IgD-negative memory B cell (primary cell): Measurements from ENCODE around the gene DDIT3. TPM values are rescaled to one million over a fixed set of nuclear protein-coding genes. Genes with fewer than 3 reads are reported as not detected.

Experiments
- H3K27ac Mint-ChIP-seq, 3 donors: one replicate each; pipeline ENCODE4 v1.8.0; 2020 to 2022; ENCODE audit warnings: mild to moderate bottlenecking in 3 of 3, mixed read lengths in 3 of 3, moderate library complexity in 1 of 3
- H3K27me3 Mint-ChIP-seq: one replicate; pipeline ENCODE4 v1.8.0; 2021; ENCODE audit warnings: mixed read lengths
- H3K36me3 Mint-ChIP-seq: one replicate; pipeline ENCODE4 v1.8.0; 2020; ENCODE audit warnings: mild to moderate bottlenecking, mixed read lengths
- H3K4me1 Mint-ChIP-seq, 3 donors: one replicate each; pipeline ENCODE4 v1.8.0; 2020 to 2022; ENCODE audit warnings: mixed read lengths in 3 of 3, mild to moderate bottlenecking in 1 of 3
- H3K4me3 Mint-ChIP-seq, 4 donors: one replicate each; pipeline ENCODE4 v1.8.0; 2020 to 2022; ENCODE audit warnings: mild to moderate bottlenecking in 4 of 4, mixed read lengths in 4 of 4, moderate library complexity in 3 of 4
- H3K9me3 Mint-ChIP-seq, 3 donors: one replicate each; pipeline ENCODE4 v1.8.0; 2020 to 2021; ENCODE audit warnings: mixed read lengths in 3 of 3, mild to moderate bottlenecking in 1 of 3
- polyA plus RNA-seq: library from polyadenylated mRNA; unstranded; fragments of 300-500 nt; fragmentation: Illumina TruSeq; gene quantifications from one replicate; pipeline ENCODE4 v1.2.3, GENCODE V29; 2021

Gene DDIT3
- polyA plus RNA-seq, 1 donor from 2014 or later = 32.2 TPM

DNA sequence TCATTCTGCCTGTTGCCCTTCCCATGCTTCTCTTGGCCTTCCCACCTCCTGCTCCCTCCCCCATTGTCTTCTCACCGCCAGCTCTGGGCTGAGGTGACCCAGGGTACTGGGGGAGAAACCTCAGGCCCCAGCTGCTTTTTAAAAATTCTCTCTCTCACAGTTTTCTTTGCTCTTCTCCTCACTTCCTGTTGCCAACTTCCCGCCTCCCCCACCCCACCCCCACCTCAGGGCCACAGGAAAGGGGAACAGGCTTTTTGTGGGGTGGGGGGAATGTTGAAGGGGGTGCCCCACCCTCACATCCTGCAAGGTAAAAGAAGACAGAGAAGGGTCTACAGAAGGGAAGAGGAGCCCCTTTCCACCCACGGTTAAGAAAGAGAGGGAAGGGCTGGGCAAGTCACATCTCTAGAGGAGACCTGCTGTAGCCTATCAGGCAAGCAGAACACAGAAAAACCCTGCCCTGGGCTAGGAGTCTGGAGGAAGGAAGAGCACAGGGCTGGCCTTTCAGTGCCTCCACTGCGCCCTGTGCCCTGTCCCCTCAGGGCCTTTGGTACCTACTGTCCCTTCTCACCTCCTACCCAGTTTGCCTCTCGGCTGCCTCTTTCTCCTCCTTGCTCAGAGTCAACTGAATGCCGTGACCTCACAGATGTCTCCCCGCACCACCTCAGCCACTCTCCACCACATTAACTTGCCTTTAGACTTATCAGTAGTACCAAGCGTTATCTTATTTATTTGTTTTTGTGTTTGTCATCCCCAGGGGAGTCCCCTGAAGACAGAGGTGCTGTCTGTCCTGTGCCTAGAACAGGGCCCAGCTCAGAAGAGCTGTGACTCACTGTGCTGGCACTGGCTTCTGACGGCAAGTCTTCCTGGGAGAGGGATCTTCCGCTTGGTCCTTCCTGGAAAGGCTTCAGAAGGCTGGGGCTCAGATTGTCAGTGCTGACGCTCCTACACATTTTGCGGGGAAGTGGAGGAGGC is 42.3 kb downstream of the DDIT3 start:
- Mint-ChIP-seq H3K36me3 (peaks cover 10% of the 10 kb centered on the region), H3K27ac (peak overlapping the region; percentile 96 to 99 (median 97)), H3K4me3 (peak overlapping the region; percentile 88 to 99 (median 98)), H3K9me3 (no peaks in the 10 kb centered on the region), H3K4me1 (peaks cover 40 to 55% (median 54%) of the 10 kb centered on the region in 3 donors), H3K27me3 (no peaks in the 10 kb centered on the region)

DNA sequence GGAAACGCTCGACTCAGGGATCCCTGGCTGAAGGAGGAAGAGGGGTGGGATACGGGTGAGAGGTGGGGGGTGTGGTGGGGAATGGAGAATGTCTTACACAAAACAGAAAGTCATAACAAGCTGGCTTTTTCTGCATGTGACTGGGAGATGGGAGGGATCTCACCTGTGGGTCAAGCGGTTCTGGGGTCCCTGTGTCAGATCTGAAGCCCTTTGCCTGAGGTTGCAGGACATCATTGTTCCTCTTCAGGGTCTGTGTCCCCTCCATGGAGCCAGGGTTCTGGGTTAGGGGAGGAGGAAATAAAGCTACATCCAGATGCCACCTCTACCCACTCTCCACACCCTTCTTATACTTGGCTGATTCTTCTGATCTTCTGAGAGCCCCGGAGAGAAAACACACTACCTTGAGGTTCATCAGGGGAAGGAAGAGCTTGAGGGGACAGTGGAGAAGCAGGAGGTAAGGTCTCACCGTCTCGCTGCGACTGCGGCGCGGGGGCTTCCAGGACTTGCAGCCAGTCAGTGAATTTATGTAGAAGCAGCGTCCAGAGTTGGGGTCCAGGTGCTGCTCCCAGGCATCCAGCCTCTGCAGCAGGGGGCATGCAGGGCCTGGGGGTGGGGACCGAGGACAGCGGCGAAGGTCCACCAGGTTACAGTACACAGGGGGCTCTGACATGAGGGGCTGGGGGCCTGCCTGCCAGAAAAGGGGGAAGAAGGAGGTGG is 43.2 kb downstream of the DDIT3 start:
- Mint-ChIP-seq H3K4me3 (peak overlapping the region; percentile 88 to 99 (median 98)), H3K9me3 (no peaks in the 10 kb centered on the region)

DNA sequence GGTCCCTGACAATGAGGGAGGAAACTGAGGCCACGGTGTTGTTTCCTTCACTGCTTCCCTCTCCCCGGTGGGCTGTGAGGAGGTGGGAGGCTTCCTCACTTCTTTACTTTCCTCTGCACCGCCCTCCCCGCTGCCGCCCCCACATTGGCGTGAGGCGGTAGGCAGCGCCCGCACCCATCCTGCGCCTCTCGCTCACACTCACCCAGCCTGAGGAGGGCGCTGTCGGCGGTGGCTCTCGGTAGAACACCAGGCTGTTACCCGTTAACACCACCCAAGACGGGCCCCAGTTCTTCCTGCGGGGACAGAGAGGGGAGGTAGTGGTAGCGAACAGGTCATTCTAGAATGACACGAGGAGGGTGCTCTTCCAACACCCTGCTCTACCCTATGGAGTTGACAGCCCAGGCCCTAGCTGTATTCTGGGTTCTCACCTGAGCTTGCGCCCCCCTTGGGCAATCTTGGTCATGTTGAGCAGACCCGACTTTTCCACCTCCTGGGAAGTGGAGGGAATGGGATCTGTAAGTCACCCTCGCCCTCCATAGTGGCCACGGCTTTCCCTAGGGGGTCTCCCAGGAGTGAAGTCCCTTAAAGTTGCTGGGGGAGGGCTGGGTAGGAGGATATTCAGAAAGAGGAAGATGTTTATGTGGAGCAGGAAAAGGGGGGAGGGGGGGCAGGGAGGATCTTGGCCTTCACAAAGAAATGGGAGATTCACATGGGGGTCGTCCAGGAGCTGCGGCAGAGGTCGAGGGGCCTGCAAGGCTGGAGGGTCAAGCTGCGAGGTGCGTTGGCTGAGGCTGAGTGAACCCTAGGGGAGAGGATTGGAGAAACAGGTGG is 43.9 kb downstream of the DDIT3 start:
- Mint-ChIP-seq H3K27me3 (no peaks in the 10 kb centered on the region), H3K36me3 (peaks cover 5% of the 10 kb centered on the region), H3K27ac (peak overlapping the region; percentile 96 to 99 (median 97)), H3K9me3 (no peaks in the 10 kb centered on the region), H3K4me3 (peak overlapping the region; percentile 88 to 99 (median 98)), H3K4me1 (peaks cover 39 to 51% (median 47%) of the 10 kb centered on the region in 3 donors)

More for the DNA sequence above, 43.2 kb downstream of the DDIT3 start:
- Mint-ChIP-seq H3K4me1 (peaks cover 39 to 55% (median 52%) of the 10 kb centered on the region in 3 donors), H3K36me3 (peaks cover 10% of the 10 kb centered on the region), H3K27ac (peak overlapping the region; percentile 96 to 99 (median 97)), H3K27me3 (no peaks in the 10 kb centered on the region)

DNA sequence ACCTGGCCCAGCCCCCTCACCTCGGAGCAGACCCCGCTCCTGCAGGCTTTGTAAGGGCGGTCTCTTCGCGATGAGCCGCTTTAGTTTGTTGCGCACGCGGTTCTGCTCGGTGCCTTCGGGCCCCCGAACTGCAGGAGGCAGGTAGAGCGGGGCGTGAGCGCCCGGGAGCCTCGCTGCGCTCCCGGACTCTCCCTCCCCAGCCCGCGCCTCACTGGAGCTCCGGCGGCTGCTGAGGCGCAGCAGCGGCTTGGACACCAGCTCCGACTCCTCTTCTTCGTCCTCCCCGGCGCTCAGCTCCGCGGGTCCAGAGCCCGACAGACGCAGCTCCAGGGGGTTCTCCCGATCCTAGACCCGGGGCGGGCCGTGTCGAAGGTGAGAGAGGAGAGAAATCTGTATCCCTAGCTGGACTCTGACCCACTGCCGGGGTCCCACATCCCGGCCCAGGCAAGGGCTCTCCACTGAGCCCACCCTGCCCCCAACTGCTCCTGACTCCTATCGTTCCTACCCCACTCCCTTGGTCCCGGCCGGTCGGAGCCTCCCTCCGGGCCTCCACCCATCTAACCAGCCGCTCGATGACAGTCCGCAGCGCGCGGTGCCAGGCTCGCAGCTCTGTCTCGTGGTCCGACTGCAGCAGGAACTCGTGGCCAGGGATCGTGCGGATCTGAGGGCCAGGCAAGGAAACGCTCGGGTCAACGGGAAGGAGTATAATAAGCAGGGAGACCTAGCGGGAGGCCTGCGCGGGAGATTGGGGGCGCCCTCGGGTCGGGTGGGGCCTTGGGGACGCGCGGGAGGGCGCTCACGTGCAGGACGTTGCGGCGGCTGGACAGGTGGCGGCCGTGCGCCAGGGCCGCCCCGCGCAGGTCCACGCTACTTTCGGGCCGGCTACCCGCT is 44.8 kb downstream of the DDIT3 start:
- no peaks in the 10 kb centered on the region for H3K27me3 Mint-ChIP-seq
- peak overlapping the region; percentile 77 to 99 (median 92) for H3K4me3 Mint-ChIP-seq
- H3K4me1 Mint-ChIP-seq = peaks cover 33 to 47% (median 41%) of the 10 kb centered on the region in 3 donors
- no peaks in the 10 kb centered on the region for H3K9me3 Mint-ChIP-seq
- H3K36me3 Mint-ChIP-seq = peaks cover 5% of the 10 kb centered on the region
- H3K27ac Mint-ChIP-seq = peak overlapping the region in 2 of 3 donors; percentile 96 to 99

DNA sequence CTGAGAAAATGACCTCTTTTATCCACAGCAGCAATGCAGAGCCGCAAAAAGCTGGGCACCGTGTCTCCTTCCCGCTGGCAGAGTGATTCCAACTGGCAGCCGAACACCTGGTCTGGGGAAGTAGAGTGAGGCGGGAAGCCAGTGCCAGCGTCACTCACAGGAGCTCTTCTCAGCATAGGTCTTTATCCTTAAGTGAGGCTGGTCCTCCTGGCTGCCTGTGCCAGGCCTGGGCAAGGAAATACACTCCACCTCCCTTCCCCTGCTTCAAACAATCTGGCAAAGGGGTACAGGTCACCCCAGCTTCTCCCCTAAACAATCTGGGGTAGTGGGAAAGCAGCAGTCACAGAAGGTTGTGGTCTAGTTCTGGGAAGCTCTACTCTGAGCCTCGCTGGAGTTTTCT is 45.5 kb downstream of the DDIT3 start:
- Mint-ChIP-seq H3K9me3 (no peaks in the 10 kb centered on the region), H3K4me3 (peak overlapping the region; percentile 46 to 67 (median 60)), H3K4me1 (peaks cover 31 to 43% (median 35%) of the 10 kb centered on the region in 3 donors), H3K36me3 (peaks cover 5% of the 10 kb centered on the region), H3K27me3 (no peaks in the 10 kb centered on the region), H3K27ac (peak overlapping the region in 2 of 3 donors; percentile 54 to 65)

DNA sequence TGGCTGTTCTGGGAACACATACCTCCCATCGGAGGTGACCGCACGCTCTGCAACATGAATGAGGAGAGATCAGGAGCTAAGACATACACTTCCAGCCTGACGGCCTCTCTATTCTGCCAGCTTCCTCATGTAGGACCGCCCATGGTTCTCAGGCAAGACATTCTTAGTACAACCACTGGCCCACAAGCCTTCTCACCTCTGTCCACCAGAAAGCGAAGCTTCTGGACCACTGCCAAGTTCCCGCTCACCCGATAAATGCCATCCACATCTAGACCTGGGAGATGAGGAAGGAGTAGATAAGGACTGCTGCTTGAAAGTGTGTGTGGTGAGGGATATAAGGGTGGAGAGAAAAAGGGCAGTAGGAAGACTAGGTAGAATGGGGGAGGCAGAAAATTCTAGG is 45.9 kb downstream of the DDIT3 start:
- Mint-ChIP-seq H3K4me3 (peak overlapping the region in 3 of 4 donors; percentile 31 to 88 (median 60)), H3K27me3 (no peaks in the 10 kb centered on the region), H3K36me3 (peaks cover 9% of the 10 kb centered on the region), H3K9me3 (no peaks in the 10 kb centered on the region), H3K27ac (peak overlapping the region; percentile 18 to 65 (median 54)), H3K4me1 (peaks cover 27 to 38% (median 30%) of the 10 kb centered on the region in 3 donors)

DNA sequence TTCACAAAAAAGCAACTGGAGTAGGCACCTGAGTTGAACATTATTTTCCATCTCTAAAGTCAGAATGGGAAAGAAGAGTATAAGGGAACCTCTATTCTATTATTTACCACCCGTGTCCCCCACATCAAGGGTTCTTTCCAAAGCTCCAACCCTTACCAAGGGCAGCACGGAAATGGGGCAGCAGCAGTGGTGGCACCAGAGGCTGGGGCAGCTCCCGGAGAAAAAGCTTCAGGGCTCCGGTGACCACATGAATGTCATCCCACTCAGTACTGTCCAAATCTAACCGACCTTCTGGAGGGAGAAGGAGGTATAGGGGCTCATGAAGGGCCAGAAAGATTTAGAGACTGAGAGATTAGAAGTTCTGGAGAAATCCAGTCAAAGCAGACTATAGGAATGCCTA is 46.4 kb downstream of the DDIT3 start:
- Mint-ChIP-seq H3K9me3 (no peaks in the 10 kb centered on the region), H3K27ac (peak overlapping the region in 2 of 3 donors; percentile 18 to 65), H3K4me1 (peaks cover 26 to 36% (median 26%) of the 10 kb centered on the region in 3 donors), H3K4me3 (peak overlapping the region in 2 of 4 donors; percentile 31 to 60), H3K27me3 (no peaks in the 10 kb centered on the region), H3K36me3 (peaks cover 10% of the 10 kb centered on the region)

DNA sequence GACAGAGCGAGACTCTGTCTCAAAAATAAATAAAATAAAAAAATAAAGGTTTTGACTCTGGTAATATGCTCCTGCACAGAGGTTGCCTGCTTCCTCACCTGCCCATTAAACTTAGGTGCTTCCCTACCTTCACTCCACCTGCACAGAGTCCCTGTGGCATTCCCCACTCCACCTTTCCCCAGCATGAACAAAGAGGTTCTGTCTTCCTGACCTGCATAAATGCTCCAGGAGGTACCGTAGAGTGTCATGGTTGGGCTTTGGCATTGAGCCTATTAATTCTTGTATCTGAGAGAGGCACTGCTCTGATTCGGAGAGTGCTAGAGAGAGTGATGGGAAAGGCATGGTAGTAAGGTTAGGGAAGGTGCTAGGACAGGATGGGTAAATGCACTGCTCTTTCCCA is 46.9 kb downstream of the DDIT3 start:
- H3K27me3 Mint-ChIP-seq = no peaks in the 10 kb centered on the region
- peaks cover 12% of the 10 kb centered on the region for H3K36me3 Mint-ChIP-seq
- no peaks in the 10 kb centered on the region for H3K9me3 Mint-ChIP-seq
- peak overlapping the region in 1 of 4 donors; percentile 60 for H3K4me3 Mint-ChIP-seq
- H3K27ac Mint-ChIP-seq = peak overlapping the region in 1 of 3 donors; percentile 64
- peaks cover 21 to 31% (median 21%) of the 10 kb centered on the region in 3 donors for H3K4me1 Mint-ChIP-seq

DNA sequence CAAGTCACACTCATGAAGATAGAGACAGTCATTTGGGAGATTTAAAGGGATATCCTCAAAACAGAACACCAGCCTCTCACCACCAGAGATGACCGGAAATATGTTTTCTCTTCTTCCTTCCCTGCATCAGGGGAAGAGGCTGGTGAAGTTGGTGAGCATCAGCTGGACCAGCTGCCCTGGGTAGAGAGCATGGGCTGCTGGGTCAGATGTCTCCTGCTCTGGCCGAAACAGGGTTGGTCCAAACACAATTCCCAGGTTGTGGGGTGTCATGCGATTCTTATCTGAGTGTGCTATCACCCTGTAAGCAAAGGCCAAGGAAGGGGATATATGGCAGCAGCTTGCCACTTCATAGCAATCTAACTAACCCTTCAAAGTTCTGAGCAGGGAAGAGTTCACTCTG is 47.9 kb downstream of the DDIT3 start:
- Mint-ChIP-seq H3K9me3 (no peaks in the 10 kb centered on the region), H3K36me3 (peaks cover 15% of the 10 kb centered on the region), H3K27ac (peak overlapping the region in 1 of 3 donors; percentile 64), H3K4me1 (peaks cover 15 to 26% (median 17%) of the 10 kb centered on the region in 3 donors), H3K4me3 (peak overlapping the region in 2 of 4 donors; percentile 20 to 57), H3K27me3 (no peaks in the 10 kb centered on the region)

DNA sequence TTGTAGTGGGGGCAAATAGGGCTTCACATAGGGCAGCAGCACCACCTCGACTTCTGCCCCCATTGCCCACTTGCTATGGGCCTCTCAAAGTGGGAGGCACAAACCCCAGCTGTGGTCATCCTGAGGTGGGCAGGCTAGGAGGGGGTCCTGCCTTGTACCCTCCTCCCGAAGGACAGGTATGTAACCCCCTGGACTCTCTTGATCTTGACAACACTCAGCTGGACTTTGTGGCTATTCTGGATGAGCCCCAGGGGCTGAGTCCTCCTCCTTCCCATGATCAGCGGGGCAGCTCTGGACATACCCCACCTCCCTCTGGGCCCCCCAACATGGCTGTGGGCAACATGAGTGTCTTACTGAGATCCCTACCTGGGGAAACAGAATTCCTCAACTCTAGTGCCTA is 48.7 kb downstream of the DDIT3 start:
- no peaks in the 10 kb centered on the region for H3K27me3 Mint-ChIP-seq
- H3K4me1 Mint-ChIP-seq = peaks cover 10 to 22% (median 17%) of the 10 kb centered on the region in 3 donors
- H3K9me3 Mint-ChIP-seq = no peaks in the 10 kb centered on the region
- H3K4me3 Mint-ChIP-seq = peak overlapping the region in 1 of 4 donors; percentile 57
- H3K27ac Mint-ChIP-seq = no peak overlapping the region
- H3K36me3 Mint-ChIP-seq = peaks cover 12% of the 10 kb centered on the region

DNA sequence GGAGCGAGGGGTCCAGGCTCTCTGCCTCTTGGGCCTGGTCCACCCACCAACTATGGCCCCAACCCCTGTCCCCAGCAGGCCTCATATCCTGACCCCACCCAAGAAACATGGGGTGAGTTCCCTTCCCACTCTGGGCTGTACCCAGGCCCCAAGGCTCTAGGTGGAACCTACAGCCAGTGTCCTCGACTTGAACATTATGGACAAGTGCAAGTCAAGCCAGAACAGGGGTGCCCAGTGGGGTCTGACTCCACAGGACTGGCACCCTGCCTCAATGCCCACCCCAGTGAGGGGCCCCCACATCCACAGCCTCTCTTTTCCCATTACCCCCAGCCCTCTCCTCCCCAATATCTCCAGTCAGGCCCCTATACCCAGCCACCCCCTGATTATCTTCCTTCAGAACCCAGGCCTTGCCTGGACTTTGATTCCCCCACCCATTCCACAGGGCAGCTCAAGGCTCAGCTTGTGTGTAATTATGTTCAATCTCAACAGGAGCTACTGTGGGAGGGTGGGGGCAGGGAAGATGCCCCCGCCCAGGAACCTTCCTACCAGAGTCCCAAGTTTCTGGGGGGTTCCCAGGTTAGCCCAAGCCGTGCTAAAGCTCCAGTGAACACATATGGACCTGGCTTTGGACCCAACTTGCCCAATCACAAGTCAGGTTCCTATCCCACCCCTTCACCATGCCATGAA is 49.2 kb downstream of the DDIT3 start:
- Mint-ChIP-seq H3K27me3 (no peaks in the 10 kb centered on the region), H3K36me3 (peaks cover 12% of the 10 kb centered on the region), H3K27ac (no peak overlapping the region), H3K9me3 (no peaks in the 10 kb centered on the region), H3K4me1 (peaks cover 5 to 16% (median 12%) of the 10 kb centered on the region in 3 donors), H3K4me3 (no peak overlapping the region)

DNA sequence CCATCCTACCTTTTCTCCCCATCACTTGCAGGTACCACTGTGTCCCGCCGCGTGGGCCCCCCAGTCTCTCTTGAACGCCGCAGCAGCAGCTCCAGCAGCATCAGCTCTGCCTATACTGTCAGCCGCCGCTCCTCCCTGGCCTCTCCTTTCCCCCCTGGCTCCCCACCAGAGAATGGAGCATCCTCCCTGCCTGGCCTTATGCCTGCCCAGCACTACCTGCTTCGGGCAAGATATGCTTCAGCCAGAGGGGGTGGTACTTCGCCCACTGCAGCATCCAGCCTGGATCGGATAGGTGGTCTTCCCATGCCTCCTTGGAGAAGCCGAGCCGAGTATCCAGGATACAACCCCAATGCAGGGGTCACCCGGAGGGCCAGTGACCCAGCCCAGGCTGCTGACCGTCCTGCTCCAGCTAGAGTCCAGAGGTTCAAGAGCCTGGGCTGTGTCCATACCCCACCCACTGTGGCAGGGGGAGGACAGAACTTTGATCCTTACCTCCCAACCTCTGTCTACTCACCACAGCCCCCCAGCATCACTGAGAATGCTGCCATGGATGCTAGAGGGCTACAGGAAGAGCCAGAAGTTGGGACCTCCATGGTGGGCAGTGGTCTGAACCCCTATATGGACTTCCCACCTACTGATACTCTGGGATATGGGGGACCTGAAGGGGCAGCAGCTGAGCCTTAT is 49.9 kb downstream of the DDIT3 start:
- Mint-ChIP-seq H3K4me3 (no peak overlapping the region), H3K27ac (no peak overlapping the region), H3K4me1 (peaks cover 5 to 16% (median 12%) of the 10 kb centered on the region in 3 donors), H3K27me3 (no peaks in the 10 kb centered on the region), H3K9me3 (no peaks in the 10 kb centered on the region), H3K36me3 (peaks cover 12% of the 10 kb centered on the region)
